NCI-H748 treated with DMSO at 0.1 percent for 48 hours (cell line): ENCODE data around the gene HLCS.
"Not testable (repeated sequence)": the region's sequence is repeated elsewhere in the genome, so short reads cannot be mapped to it uniquely, and the experiment has no call there.

Source experiments
- DNase-seq: peaks from one replicate; lab custom pipeline; 2025; lab: John Stamatoyannopoulos, UW

The HLCS gene

DNA sequence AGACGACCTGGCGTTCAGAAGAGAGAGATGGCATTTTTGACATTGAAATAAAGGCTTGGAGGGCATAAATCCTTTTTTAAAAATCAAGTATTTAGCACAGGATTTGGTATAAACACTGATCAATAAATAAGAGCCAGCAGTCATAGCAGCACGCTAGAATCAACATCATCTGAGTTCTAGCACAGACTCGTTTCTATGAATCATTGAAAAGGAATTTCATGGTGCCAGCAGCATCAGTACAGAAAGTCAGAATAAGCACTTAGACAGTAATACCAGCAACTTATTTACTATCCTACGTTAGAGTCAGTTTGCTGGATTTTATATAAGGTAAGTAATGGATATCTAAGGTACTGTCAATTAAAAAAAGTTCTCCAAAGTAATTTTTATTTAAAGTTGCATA lies 119.3 kb downstream of the HLCS start:
- DNase-seq = no peak

DNA sequence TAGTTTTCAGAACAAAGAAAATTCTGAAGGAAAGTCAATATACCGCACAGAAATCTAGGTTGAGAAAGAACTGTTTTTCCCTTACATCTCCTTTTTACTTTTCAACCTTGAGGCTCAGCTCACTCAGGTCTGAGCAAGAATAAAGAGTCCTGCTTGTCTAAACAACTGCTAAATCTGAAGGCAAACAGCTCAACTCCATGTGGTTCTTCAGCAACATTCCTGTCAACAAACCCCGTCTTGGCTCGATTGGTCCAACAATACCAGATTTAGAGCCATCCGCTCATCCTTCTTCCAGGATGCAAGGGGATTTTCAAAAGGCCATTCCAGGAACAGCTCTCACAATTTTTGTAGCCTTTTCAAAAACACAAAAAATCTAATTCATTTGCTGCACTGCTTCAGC lies 119.8 kb downstream of the HLCS start:
- DNase-seq = no peak

DNA sequence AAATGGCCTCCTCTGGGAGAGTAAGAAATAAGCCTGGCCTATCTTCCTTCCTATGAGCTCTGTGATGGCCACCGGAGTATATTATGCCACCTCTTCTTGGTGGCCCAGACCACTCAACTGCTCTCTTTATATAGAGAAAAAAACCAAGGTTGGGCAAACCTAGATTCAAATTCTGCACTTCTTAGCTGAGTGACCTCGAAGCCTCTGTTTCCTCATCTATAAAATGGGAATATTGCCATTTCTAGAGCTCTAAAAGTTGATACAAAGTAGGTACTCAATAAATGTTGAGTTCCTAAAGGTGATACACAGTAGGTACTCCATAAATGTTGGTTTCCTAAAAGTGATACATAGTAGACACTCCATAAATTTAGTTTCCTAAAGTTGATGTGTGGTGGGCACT lies 120.7 kb downstream of the HLCS start:
- no peak for DNase-seq

DNA sequence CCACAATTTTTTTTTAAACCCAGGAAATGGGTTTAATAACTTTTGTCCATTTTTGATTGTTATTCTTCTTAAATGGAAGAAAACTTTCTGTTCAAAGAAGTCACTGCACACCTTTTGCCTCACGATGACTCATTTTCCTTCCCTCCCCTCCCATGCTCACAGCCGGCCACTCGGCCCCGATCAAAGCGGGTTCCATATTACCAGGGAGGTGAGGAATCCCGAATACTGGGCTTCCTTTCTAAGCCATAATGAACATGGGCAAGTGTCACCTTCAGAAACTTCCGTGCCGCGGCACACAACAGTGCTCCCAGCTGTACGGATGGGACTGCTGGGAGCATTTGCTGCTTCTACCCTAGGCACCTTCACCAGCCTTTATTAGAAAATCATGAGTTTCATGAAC lies 121.4 kb downstream of the HLCS start:
- no peak for DNase-seq

DNA sequence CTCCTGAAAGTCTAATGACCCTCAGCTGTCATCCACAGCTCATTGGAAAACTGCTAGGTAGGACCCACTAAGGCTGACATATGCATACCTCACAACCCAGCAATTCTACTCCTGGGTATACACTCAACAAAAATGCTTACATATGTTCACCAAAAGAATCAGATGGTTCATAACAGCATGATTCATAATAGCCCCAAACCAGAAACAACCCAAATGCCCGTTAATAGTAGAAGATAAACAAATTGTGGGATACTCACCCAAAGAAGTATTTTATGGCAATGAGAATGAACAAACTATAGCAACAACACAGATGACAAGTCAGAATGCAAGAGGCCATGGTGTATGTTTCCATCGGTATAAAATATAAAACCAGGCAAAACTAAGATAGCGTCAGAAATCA lies 124.6 kb downstream of the HLCS start:
- no peak for DNase-seq

DNA sequence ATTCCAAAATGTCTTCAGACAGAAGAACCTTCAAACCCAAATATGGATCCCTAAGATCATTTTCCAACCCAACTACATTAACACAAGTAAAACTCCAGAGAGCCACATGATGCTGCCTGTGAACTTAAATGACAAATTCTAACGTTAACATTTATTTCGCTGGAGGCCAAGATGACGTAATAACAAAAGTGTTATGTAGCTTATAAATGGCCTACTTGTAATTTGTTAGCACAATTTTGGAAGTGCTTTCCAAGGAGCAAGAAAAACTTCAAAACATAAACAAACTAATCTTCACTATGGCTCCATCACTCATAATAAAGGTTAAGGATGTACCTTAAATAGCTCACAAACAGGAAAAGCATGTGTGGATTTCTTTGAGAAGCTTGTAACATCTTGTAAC lies 126.7 kb downstream of the HLCS start:
- no peak for DNase-seq

DNA sequence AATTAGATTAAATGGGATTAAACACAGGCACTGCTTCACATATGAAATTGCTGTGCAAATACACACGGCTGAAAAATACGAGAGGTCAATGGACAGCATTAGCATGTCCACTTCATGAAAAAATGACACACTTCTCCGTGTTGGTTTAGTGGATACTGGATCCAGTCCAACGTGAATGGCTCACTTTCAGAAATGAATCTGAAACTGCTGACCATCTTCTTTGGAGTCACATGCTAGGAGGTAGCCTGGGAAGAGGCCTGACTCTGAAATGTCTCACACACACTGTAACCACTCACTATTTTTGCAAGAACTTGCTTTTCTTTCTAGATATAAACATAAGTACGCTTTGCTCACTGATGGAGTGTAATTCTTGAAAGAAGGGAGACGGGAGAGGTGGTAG lies 127.3 kb downstream of the HLCS start:
- DNase-seq = peak; percentile 40

DNA sequence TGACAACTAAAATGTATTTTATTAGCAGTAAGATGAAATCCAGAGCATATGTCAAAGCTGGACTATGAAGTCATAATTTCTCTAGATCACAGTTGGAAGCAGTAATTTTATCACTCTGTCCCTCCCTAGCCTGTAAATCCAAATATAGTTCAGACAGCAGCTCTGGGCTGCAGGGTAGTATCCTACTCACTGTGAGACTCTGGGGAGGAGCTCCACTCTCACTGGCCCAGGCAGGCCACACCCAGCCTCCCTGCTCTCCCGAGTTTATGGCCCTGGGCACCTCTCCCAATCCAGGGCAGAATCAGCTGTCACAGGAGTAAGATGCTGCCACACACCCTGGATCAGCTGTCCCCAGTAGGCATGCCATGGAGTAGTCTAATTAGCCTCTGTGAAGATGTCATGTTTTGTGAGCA lies 131.1 kb downstream of the HLCS start:
- no peak for DNase-seq

DNA sequence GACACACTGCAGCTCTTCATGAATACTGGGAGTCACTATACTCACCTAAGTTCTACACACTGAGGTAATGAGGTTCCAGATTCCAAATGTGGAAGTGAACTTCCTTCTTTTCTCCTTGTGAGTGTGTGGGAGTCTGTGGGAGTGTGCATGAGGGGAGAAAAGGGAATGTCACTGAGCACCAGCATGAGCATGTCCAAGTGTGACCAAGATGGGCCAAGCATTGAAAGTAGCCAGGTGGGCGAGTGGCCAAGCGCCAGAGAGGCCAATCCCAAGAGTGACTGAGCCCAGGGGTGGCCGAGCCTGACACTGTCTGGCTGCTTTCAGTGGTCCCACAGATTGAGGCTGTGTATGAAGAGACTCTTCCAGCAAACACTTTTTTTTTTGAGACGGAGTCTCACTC lies 132.3 kb downstream of the HLCS start:
- no peak for DNase-seq

DNA sequence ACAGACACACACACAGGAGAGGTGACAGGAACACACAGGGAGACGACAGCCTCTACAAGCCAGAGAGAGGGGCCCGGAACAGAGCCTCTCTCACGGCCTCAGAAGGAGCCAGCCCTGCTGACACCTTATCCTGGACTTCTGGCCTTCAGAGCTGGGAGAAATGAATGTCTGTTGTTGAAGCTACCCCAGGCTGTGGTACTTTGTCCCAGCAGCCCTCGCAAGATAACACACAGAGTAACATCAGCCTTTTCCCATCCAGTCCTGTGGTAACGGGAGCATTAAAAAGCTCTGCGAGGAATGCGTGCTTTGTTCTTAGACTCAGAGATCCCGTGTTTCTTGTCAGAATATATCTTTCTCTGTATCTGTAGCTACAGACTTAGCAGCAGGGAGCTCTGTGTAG lies 136.4 kb downstream of the HLCS start:
- no peak for DNase-seq

DNA sequence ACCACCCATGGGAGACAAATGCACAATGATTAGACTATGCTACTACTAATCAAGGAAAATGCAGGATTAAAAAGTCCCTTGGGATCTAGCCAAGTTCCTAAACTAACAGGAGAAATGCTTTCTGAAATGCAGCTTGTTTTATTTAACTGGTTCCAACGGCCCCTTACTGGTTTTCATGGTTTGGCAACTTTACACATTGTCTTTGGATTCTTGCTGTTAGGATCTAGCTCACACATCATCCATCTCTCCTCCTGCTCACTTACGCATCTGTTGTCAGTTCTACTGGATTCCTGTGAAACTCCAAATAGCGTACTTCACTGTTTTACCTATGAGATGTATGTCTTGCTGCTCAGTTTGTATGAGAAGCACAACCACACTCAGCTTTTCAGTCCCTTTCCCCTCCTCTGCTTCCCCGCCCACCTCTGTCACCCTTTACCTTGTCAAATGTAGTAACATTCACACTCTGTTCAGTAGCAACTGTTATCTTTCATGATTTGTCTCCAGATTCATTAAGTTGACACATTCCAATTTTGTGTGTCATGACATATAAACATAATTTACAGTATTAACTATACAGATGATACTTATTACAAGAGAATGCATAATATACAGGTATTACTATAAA lies 137.5 kb downstream of the HLCS start:
- no peak for DNase-seq

DNA sequence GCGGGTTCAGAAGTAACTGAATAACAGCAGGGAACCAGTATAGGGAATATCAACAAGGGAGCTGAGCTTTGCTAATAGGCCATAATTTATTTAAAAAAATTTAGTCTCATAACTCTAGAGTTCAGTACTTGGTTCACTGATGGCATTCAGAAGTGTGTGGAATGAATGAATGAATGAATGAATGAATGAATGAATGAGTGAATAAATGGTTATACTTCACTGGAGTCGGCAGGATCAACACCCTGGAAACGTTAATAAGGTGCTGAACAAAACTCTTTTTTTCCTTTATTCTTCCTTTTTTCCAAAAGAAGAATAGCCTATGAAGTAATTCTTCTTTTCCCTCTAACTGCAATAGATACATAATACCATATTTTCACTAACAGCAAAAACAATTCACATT lies 138.3 kb downstream of the HLCS start:
- no peak for DNase-seq

DNA sequence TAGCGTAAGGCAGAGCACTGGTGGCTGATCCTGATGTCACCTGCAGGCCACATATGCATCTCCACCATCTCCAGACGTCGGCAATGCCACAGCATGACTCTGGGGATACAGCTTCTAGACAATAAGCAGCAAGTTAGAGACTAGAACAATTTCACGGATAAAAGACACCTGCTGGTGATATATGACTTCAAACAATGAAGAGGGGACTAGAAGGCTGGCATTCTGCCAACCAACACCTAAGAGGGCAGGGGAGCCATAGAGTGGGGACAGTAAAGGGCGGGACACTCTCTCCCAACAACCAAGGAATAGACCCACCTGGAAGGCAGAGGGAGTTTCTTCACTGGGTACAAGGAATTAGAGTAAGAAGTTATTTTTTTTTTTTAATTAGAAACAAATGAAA lies 140.8 kb downstream of the HLCS start:
- DNase-seq = peak; percentile 72

DNA sequence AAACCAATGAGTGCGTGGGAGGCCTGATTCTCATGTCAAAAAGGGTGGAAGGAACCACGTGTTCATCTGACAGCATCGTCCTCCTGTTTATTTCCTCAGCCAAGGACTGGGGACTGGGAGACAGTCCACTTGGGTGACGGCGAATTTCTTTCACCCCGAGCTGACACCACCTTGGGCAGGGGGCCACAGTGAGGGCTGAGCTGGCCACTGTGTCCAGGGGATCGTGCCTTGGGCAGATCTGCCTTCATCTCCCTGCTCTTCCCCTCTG lies 145.5 kb downstream of the HLCS start:
- DNase-seq = no peak

DNA sequence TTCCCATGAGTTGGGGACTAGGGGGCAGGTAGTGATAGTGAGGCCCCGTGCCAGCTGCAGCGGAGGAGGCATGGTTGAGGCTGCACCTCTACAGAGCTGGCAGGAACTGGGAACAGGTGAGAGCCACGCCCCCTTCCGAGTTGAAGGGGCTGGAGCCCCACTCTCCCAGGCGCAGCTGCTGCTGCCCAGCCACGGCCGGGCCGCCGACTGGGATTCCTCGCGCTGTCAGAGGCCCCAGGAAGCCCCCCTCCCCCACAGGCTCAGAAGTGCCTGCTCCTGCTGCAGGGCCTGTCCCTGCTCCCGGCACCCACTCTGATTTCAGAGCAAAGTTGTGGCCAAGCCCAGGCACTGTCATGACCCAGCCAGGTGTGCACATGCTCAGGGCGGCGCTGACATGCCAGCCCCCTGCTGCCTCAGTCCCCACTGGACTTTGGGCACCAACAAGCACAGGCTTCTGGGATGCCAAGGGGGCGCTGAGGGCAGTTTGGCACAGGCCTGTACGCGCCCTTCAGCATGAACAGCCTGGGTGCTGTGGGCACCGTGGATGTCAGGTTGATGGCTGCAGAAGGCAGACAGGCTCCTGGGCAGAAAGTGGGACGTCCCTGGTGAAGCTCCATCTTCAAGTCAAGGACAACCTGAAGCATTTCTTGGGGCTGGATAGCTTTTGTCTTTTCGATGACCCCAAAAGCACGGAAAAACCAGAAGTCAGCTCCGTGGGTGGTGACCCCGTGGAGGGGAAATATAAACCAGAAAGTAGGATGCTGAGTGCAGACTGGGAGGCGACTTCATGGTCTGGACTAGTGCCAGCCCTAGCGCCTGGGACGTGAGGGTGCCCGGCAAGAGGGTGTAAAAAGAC lies 146.1 kb downstream of the HLCS start:
- no peak for DNase-seq

DNA sequence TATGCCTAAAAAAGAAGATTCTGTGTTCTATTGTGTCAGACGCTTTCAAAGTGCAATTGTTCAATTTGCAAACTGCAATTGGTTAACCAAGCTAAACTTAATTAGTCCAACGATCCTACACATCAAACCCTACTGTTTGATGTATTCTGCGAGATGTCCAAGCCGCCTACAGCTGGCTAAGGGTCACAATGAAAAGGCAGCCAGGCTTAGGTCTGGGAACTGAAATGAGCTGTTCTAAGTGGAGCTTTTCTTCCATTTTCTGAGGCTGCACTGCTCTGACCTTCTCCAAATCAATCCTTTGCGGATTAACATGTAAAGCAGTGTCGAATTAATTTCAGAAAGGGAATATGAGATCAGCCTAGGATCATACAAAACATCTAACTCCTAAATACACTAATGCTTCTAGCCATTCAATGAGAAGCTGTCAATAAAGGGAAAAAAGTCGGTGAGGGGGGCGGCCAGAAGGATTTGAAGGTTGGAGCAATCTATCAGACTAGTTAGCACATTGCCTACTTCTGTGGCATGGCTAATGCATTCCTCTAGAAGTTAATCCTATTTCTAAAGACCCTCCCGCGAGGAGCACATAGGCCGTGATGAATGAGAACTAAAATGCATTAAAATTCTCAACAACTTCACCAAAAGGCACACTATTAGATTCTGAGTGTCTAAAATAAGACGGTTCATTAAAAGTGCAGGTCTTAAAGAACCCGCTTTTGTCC lies 148.6 kb downstream of the HLCS start:
- no peak for DNase-seq

DNA sequence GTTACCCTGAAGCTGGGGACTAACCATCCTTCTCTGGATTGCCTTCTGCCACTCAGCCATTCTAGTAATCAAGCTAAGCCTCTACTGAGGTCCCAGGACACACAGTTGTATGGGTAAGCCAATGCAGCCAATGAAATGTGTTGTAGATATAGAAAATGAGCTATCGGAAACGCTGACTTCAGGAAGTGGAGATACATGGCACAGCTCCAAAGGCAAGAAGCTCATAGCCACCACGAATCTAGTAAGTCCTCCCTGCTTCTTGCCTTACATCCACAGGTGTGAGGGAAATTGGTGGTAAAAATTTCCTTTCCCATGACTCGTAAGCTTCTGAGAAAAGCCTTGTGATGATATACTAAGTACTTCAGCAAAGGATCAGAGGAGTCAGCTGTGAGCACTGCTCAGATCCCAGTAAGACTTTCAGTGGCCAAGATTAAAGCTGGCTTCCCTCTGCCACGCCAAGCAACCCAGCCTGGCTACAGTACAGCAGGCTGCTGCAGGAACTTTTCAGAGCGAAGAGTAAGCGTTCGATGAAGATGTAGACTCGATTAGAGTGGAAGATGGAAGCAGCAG lies 149.8 kb downstream of the HLCS start:
- DNase-seq = no peak

DNA sequence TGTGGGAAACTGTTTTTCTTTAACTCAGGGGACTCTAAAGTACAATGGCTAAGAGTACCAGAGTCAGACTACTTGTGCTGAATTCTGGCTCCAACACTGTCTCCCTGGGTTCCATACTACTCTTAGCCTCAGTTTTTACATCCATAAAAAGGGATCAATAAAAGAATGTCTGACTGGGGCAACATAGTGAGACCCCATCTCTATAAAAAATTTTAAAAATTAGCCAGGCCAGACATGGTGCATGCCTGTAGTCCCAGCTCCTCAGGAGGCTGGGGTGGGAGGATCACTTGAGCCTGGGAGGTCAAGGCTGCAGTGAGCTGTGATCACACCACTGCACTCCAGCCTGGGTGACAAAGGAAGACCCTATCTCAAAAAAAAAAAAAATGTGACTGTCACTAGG lies 150.4 kb downstream of the HLCS start:
- DNase-seq = not testable (repeated sequence)

DNA sequence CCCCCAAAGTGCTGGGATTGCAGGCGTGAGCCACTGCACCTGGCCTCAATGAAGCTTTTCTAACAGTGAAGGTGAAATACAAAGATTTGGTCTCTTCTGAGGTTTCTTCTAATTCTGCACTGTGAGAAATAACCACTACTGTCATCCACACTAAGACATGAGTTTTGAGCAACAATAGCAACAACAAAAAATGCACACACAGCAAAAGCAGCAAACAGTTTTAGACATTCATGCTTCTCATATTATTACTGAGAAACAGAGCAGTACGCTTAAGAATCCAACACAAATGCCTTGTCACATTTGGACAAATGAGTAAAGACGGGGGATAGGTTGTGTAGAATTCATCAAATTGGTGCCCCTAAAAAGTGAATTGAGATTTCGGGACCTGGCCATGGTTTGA lies 151.2 kb downstream of the HLCS start:
- DNase-seq = no peak

DNA sequence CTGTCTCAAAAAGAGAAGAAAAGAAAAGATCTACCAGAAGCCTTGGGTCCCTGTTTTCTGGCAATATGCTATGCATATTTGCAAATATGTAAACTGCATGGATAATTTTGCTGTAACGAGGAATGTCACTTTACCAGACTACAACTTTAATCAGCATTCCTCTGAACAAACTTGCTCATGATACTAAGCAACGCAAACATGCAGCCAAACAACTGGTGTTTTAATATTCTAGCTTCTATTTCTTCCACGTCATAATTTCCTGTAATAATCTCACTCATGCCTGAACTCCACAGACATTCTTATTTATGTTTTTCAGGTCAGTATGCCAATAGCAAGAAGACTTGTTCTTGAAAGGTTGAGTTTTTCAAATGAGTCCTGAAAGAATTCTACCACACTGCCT lies 153.4 kb downstream of the HLCS start:
- no peak for DNase-seq

DNA sequence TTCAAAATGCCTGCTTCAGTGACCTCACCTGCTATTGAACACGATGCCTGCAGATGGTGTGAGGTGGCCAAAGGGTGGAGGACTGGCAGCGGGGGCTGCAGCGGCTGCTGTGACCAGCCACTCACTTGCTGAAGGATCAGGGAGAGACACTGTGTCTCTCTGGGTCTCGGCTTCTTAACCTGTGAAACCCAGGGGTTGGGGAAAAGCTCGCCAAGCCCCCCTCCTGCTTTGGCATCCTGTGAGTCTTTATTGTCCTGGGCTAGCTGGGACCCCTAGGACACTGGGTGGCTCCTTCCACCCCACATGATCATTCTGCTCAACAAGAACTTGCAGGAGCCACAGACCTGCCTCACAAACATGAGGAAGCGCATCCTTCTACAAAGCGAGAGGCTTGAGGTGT lies 154.7 kb downstream of the HLCS start:
- no peak for DNase-seq

DNA sequence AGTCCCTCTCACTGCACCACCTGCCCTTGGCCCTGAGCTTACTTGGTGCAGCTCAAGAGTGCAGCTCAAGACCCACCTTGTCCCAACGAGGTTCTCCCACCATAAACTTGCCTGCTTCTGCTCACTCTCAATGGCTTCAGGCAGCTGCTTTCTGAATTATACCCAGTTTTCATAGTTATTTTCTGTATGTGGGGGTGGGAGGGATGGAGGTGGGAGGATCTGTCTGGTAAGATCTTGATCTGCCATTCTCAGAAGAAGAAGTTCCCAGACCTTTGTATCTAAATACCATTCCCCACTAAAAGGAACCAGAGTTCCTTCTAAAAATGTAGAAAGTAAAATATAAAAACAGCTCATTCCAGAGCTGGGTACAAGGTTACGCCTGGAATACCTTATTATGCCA lies 156.0 kb downstream of the HLCS start:
- no peak for DNase-seq

DNA sequence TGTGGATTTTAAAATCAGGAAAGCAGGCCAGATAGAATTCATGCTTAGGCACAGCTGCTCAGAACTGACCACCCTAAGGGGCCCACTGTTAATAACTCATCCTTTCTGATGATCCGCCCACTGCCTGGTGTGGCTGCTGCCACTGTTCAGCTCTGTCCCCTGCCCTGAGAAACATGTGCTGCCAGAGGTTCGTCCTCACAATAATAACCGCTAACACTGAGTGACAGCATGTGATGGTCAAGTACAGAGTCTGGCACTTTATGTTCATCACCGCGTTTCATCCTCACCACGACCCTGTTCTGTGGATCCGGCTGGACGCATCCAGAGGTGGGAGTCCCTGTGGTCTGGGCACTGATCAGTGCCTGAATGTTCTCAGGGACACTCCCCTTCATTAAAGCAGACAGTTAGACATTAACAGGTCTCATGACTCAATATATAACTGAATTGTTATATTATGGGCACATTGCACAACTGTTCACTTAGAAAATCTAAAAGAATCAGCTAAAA lies 159.0 kb downstream of the HLCS start:
- DNase-seq = no peak
